OCI-LY3 (cell line): ENCODE data around the gene ACP7.

ENCODE experiments used
- CTCF ChIP-seq: fragments of 200-600, 300-600 bp; sonication (generic); IDR thresholded peaks from 2 replicates; pipeline ENCODE4 v1.5.1; 2014; ENCODE audit warnings: antibody characterized with exemption, low read length, low read depth
- EZH2phosphoT487 ChIP-seq: fragments of 200-600 bp; shearing (Covaris generic); IDR thresholded peaks from 2 replicates; pipeline ENCODE4 v1.6.1; 2018; ENCODE audit warnings: antibody characterized with exemption, mixed run types, low read depth

GRCh38 chr19:39154629-39155100 lies 70.5 kb downstream of the ACP7 start:
- TF ChIP-seq CTCF (no peak), EZH2phosphoT487 (no peak)
